Skeletal muscle satellite cell (primary cell): Measurements from ENCODE around the gene HES4.
"Not testable (repeated sequence)": the region's sequence is repeated elsewhere in the genome, so short reads cannot be mapped to it uniquely, and the experiment has no call there.

Experiments
- H3K27me3 ChIP-seq: 2 replicates; pipeline ENCODE4 v1.7.0; 2013; ENCODE audit warnings: low read length; ENCODE audit not compliant: control insufficient read depth, insufficient read depth
- H3K36me3 ChIP-seq: 2 replicates; pipeline ENCODE4 v1.7.0; 2013; ENCODE audit warnings: mild to moderate bottlenecking, control low read depth, low read length; ENCODE audit not compliant: insufficient read depth
- H3K4me1 ChIP-seq: 2 replicates; pipeline ENCODE4 v1.7.0; 2013; ENCODE audit warnings: low read length; ENCODE audit not compliant: control insufficient read depth, insufficient read depth
- H3K4me2 ChIP-seq: 2 replicates; pipeline ENCODE4 v1.7.0; 2013; ENCODE audit warnings: mild to moderate bottlenecking, low read length
- H3K4me3 ChIP-seq: 2 replicates; pipeline ENCODE4 v1.7.0; 2013; ENCODE audit warnings: low read length
- H3K9ac ChIP-seq: 2 replicates; pipeline ENCODE4 v1.7.0; 2013; ENCODE audit warnings: mild to moderate bottlenecking, low read depth, low read length, moderate library complexity
- H3K9me3 ChIP-seq: replicated peaks from 2 replicates; pipeline ENCODE4 v1.7.0; 2013; ENCODE audit warnings: mild to moderate bottlenecking, control low read depth, low read length

The HES4 gene

GRCh38 chr1:988061-988460 is 11.8 kb downstream of the HES4 start:
- H3K9me3 ChIP-seq, H3K36me3 ChIP-seq, H3K4me3 ChIP-seq, H3K4me1 ChIP-seq, H3K9ac ChIP-seq, H3K4me2 ChIP-seq: not testable (repeated sequence)
- H3K27me3 ChIP-seq, result peaks cover 40% of the 10 kb centered on the region

- no peaks in the 10 kb centered on the region for H3K36me3 ChIP-seq
- no peak overlapping the region for H3K4me3 ChIP-seq
- no peak overlapping the region for H3K9ac ChIP-seq
- no peaks in the 10 kb centered on the region for H3K9me3 ChIP-seq
- H3K27me3 ChIP-seq, result peaks cover 62% of the 10 kb centered on the region
- no peaks in the 10 kb centered on the region for H3K4me1 ChIP-seq
- no peak overlapping the region for H3K4me2 ChIP-seq
Observed at GRCh38 chr1:985126-985525, 14.8 kb downstream of the HES4 start.

GRCh38 chr1:984476-984814 is 15.5 kb downstream of the HES4 start:
- Histone ChIP-seq H3K4me1 (no peaks in the 10 kb centered on the region), H3K27me3 (peaks cover 65% of the 10 kb centered on the region), H3K9me3 (no peaks in the 10 kb centered on the region), H3K4me2 (peak overlapping the region; percentile 64), H3K4me3 (no peak overlapping the region), H3K9ac (no peak overlapping the region), H3K36me3 (no peaks in the 10 kb centered on the region)

GRCh38 chr1:983798-984475 is 16.0 kb downstream of the HES4 start:
- Histone ChIP-seq H3K27me3 (peaks cover 61% of the 10 kb centered on the region), H3K4me3 (no peak overlapping the region)

GRCh38 chr1:982765-983436 is 17.0 kb downstream of the HES4 start:
- Histone ChIP-seq H3K4me3 (no peak overlapping the region), H3K9me3 (no peaks in the 10 kb centered on the region), H3K27me3 (peaks cover 54% of the 10 kb centered on the region), H3K4me2 (no peak overlapping the region), H3K4me1 (no peaks in the 10 kb centered on the region), H3K9ac (no peak overlapping the region), H3K36me3 (no peaks in the 10 kb centered on the region)

More at GRCh38 chr1:983798-984475, 16.0 kb downstream of the HES4 start:
- H3K4me1 ChIP-seq, result no peaks in the 10 kb centered on the region
- H3K36me3 ChIP-seq, result no peaks in the 10 kb centered on the region
- no peak overlapping the region for H3K9ac ChIP-seq
- H3K9me3 ChIP-seq, result no peaks in the 10 kb centered on the region
- peak overlapping the region; percentile 64 for H3K4me2 ChIP-seq

- no peaks in the 10 kb centered on the region for H3K9me3 ChIP-seq
- no peak within 1 kb of the TSS for H3K9ac ChIP-seq
- H3K4me2 ChIP-seq, result no peak within 1 kb of the TSS
- no peak within 1 kb of the TSS for H3K4me3 ChIP-seq
- peaks cover 51% of the 10 kb centered on the region for H3K27me3 ChIP-seq
- H3K4me1 ChIP-seq, result no peaks in the 10 kb centered on the region
- no peaks in the 10 kb centered on the region for H3K36me3 ChIP-seq
Observed at GRCh38 chr1:981955-982558, 17.8 kb downstream of the HES4 start, which contains the start of gene PERM1. TSS of gene PERM1 (minus strand) at chr1:982093. CDS start at chr1:981029, 1,064 bp downstream.

- H3K36me3 ChIP-seq, result no peaks in the 10 kb centered on the region
- no peak overlapping the region for H3K9ac ChIP-seq
- no peak overlapping the region for H3K4me2 ChIP-seq
- no peak overlapping the region for H3K4me3 ChIP-seq
- H3K27me3 ChIP-seq, result peaks cover 51% of the 10 kb centered on the region
- H3K4me1 ChIP-seq, result no peaks in the 10 kb centered on the region
- no peaks in the 10 kb centered on the region for H3K9me3 ChIP-seq
Observed at GRCh38 chr1:981491-981954, 18.4 kb downstream of the HES4 start.

GRCh38 chr1:980602-981395 is 19.1 kb downstream of the HES4 start:
- H3K4me3 ChIP-seq, result no peak overlapping the region
- peaks cover 6% of the 10 kb centered on the region for H3K4me1 ChIP-seq
- no peaks in the 10 kb centered on the region for H3K36me3 ChIP-seq
- H3K27me3 ChIP-seq, result peaks cover 51% of the 10 kb centered on the region
- no peak overlapping the region for H3K9ac ChIP-seq
- H3K9me3 ChIP-seq, result no peaks in the 10 kb centered on the region
- no peak overlapping the region for H3K4me2 ChIP-seq

- peaks cover 49% of the 10 kb centered on the region for H3K27me3 ChIP-seq
- H3K4me2 ChIP-seq, result no peak overlapping the region
- no peak overlapping the region for H3K9ac ChIP-seq
- peaks cover 7% of the 10 kb centered on the region for H3K4me1 ChIP-seq
- H3K36me3 ChIP-seq, result no peaks in the 10 kb centered on the region
- no peaks in the 10 kb centered on the region for H3K9me3 ChIP-seq
- no peak overlapping the region for H3K4me3 ChIP-seq
Observed at GRCh38 chr1:980137-980571, 19.7 kb downstream of the HES4 start.

- Histone ChIP-seq H3K27me3 (peaks cover 47% of the 10 kb centered on the region), H3K4me1 (peaks cover 7% of the 10 kb centered on the region), H3K4me3 (no peak overlapping the region), H3K4me2 (no peak overlapping the region), H3K9ac (no peak overlapping the region), H3K36me3 (no peaks in the 10 kb centered on the region), H3K9me3 (no peaks in the 10 kb centered on the region)
Observed at GRCh38 chr1:979744-980072, 20.2 kb downstream of the HES4 start.
